IPS DF 19.7 (cell line): Measurements from ENCODE around the gene PPM1K.

Source experiments
- DNase-seq: peaks from one replicate; pipeline ENCODE4 v3.0.0-alpha.2; 2013; ENCODE audit warnings: low read depth, low spot score

Gene PPM1K

DNA sequence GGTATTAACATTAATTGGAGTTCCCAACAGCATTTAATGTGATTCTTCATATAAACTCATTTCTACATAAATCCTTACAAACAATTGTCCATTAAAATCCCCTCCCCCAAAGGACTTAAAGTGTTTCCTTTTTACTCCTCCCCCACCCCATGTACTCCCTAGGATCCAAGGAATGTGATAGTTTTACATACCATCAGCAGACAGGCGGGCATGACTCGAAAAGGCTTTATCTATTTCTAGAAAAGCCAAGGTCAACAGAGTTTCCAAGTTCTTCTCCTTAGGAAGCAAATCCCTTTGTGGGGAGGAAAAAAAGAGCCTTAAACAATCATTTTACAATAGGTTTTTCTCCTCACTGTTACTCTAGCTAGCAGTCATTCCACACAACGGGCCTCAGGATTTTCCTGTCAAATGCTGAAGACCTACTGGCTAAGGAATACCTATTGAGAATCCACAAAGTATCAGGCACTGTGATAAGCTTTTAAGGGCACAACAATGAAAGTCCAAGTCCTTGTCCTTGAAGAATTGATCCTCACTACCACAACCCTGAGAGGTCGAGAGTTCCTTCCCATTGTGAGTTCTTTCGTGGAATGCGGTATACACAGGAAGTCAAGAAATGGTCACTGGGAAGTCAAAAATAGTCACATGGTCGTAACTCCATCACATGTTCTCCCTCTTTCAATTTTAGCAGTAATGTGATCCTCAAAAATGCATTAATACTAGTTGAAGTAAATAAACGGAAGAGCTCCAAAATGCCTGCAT is 7.2 kb downstream of the PPM1K start:
- DNase-seq = peak; percentile 23

DNA sequence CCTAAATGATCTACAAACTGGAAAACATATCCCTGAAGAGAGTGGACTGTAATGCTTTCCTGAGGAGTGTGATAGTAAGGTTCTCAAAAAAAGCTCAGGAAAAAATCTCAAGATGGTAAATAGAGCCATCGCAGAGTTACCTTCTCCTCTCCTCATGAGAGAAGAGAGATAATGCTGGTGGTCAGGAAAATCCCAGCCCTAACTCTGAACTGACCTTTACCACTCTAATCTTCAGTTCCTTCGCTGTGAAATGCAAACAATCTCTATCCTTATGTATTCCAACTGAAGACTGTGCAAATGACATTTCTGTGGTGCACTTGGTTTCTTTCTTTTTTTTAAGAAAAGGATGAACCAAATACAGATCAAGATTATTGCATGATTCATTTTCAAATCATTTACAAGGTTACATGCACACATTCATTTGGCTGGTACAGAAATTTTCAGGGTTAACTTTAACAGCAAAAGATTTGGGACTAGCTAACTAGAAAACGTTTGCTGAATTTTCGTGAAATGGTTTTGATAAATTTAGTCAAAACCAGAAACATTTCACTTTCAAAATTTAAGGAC is 8.3 kb downstream of the PPM1K start:
- DNase-seq = no peak

DNA sequence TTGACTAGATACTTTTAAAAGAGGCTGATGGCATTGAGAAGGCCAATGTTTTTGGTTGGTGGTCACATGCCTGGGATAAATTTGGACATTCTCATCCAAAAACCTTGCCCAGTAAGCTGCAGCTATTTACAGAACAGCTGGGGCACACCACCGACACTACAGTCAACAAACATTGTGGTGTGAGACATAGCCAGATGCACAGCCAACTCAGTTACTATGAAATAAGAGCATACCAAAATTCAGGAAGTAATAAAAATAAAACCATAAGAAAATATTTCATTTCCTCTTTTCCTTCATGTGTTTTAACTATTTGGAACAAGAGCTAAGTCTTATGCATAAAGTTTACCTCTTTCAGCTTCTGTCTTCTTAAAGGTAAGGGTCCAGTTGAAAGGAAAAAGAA is 8.8 kb downstream of the PPM1K start:
- no peak for DNase-seq

DNA sequence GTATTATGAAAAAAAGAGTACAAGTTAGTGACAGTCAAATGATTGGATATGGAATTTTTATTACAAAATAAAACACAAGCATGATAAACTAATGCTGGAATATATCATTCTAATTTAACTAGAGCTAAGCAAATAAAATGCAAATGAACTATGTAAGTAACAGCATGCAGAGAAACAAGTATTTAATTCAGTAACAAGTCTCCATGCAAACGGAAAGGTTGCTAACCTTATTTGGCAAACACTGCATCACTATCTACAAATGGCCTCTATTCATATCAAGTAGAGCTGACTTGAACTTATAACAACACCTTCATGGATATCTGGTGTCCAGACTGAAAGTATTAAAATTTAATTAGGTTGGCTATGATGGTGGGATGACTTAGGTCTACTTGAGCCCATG is 15.4 kb downstream of the PPM1K start:
- no peak for DNase-seq

DNA sequence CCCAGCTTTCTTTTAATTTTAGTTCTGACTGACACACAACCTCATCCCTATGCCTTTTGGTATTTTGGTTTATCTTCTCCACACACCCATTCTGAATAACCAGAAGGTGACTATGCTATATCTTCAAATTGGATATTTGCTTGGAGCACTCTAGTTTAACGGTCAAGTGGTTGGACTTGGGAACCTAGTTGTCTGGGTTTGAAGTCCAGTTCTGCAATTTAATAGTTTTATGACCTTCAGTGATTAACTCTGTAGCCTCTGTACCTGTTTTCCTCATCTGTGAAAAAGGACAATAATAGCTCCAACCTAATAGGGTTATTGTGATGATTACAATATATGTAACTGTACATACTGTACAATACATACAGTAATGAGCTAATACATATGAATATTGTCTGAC is 20.0 kb downstream of the PPM1K start:
- no peak for DNase-seq

DNA sequence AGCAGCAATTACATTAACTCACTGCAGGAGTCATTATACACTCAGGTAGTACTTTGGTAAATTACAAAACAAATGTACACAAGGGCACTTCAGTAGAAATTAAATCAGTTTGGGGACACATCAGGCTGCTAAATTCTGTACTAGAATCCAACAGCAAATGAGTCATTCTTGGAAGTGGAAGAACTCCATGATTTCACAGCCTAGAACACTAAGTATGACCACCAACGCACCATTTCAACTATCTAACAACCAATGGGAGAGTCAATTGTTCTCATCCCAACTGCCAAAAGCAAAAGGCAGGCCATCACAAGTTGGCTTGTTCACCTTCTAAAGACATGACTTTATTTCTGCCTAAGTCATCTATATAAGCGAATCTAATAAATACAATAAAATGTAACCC is 26.6 kb downstream of the PPM1K start:
- DNase-seq = no peak

DNA sequence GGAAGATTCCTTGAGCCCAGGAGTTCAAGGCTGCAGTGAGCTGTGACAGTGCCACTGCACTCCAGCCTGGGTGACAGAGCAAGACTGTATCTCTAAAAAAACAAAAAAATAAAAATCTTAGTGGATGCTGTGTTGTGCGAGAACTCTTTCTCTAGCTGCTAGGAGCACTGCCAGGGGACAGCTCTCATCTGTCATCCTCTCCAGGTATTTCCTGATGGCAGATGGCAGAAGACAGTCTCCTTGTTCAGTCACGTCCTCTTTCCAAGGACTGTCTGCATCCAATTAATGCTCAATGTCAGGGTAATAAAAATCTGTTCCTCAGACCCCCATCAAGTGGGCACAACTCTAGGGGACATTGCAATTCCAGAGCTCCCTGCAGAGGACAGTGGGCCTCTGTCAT is 29.2 kb downstream of the PPM1K start:
- no peak for DNase-seq

DNA sequence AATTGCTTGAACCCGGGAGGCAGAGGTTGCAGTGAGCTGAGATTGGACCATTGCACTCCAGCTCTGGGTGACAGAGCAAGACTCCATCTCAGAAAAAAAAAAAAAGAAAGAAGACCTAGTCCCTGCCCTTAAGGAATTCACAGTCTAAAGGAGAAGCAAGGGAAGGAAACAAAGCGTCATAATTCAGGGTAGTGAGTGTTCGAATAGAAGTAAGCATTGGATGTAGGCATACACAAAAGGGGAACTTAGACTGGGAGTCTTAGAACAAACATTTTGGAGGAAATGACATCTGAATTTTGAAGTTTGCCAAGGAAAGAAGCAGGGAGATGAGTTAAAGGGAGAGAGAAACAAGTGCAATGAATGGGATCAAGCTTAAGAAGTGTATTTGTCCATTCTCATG is 32.4 kb downstream of the PPM1K start:
- no peak for DNase-seq

DNA sequence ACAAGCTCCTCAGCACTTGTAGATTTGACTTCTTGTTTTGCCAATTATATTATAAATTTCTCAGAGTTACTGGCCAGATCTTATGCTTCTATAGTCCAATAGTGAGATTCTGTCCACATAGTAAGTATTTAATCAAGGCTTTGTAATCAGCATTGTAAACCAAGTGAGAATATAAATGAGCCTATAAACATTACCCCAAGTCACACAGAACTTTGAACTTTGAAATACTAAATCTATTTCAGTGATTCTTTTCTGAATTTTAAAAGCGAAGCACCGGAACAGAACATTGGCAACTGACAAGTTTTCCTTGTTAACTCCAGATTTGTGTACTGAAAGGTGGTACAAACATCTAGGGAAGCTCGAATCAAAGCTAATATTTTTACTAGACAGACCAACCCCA is 37.2 kb downstream of the PPM1K start:
- no peak for DNase-seq

DNA sequence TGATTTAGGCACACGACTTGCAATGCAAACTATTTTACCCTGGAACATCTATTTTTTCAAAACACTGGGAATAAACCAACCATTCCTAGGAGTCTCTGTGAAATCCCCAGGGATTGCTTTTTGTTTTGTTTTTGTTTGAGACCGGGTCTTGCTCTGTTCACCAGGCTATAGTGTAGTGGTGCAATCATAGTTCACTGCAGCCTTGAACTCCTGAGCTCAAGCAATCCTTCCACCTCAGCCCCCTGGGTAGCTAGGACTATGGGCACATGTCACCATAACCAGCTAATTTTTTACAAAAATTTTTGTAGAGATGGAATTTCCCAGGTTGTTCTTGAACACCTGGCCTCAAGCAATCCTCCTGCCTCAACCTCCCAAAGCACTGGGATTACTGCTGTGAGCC is 37.8 kb downstream of the PPM1K start:
- no peak for DNase-seq

DNA sequence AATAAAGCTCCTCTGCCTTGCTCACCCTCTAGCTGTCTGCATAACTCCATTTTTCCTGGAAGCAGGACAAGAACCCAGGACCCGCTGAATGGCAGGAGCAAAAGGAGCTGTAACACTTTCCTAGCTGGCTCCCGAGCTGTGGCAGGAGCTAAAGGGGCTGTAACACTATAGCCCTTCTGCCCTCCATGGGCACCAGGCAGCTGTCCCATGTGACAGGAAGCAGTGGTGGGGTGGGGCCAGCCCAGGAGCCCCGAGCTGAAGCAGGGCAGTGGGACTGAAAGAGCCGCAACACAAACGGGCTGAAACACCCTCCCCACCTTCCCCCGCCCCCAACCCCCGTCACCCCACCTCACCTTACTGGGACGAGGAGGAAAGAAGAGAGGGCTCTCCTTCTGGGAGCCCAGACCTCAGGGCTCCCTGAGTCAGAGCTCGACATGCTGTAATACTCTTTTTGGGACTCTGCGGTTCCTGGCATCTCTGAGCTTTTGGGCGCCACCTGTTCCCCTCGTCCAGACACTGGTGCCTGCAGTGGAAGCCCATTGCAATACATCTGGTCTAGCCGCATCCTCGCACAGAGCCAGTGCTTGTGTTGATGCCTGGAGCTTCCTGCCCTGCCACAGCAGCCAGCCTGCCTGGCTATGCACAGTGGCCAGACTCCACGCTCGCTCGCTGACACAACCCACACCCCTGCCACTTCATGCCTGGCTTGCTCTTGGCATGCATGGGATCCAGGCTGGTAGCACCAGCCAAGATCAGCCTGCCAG is 39.4 kb downstream of the PPM1K start:
- DNase-seq = no peak

DNA sequence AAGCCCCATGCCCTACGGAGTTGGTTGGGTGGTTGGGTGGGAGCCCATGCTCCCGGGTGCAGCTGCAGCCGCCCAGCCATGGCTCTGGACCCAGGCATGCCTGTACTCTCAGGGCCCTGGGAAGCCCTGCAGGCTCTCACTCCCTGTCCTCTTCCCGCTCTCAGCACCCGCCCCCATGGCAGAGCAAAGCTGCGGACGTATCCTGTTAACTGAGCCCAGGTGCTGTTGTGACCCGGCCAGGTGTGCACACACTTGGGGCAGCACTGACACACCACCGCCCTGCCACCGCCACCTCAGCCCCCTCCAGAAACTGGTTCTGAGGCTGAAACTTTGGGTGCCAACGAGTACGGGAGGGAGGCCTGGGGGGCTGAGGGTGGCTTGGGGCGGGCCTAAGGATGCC is 40.3 kb downstream of the PPM1K start:
- DNase-seq = no peak

DNA sequence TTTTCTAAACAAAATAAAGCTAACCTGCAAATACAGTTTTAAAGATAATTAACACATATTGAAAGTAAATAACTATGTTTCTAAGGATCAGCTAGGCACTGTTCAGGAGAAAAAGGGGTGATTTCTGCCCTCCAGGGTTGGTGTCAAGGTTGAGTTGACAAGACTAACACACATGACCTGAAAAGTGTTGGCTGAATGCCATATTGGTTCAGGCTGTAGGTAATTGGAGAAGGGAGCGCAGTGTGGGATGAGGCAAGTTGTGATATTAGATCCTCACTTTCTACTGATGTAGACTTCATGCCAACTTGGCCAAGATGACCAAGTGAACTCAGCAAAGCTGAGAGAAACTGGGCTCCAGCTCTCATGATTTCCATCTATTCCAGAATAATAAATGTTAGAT is 42.2 kb downstream of the PPM1K start:
- no peak for DNase-seq

DNA sequence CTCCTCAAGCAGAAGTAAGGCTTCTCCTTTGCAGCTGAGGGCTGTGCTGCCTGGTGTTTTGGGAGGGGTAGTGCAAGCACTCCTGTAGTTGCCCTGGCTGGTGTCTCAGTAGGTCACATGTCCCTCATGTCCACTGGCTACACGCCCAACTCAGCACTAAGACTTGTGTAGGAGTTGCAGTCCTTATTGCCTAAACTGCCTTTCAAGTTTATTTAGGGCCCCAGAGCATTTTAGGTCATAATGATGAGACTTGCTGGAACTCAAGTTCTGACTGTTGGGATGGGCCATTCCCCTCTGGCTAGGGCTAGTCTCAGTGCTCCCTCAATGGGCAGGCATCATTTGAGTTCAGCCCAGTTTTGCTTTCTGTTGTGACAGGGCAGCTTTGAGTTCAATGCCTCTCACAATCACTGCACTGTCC is 44.1 kb downstream of the PPM1K start:
- no peak for DNase-seq

DNA sequence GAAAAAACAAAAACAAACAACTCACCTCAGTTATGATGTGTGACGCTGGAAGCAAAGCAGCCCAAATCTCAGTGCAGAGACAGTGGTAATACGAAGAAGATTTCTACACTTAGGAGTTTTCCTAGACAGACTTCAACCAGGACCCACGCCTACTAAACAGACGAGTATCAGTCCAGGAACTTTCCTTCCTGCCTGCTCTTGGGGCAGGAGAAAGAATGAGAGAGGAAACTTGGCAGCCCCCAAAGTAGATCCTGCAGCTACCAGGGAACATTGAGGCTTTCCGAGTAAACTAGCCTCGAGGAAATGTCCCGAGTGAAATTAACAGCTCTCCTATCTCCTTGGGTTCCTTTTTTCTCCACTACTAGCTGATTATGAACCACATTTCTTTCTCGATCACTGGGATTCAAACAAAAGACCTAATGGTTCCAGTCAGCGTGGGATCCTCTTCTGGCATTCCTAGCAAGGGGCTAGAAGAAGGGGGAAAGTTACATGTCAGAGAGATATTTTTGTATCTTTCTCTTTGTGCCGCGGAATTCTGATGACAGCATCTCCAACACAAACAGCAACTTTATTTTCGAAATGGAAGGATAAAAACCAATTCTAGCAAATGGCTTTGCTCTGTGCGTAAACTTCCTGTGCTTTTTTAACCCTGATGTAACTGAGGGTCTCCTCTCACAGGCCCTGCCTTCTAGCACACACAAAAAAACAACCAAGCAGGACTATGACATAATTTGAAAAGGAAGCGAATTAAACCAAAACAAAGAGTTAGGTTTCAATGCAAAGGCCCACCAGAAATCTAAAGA is 53.2 kb downstream of the PPM1K start:
- DNase-seq = no peak

DNA sequence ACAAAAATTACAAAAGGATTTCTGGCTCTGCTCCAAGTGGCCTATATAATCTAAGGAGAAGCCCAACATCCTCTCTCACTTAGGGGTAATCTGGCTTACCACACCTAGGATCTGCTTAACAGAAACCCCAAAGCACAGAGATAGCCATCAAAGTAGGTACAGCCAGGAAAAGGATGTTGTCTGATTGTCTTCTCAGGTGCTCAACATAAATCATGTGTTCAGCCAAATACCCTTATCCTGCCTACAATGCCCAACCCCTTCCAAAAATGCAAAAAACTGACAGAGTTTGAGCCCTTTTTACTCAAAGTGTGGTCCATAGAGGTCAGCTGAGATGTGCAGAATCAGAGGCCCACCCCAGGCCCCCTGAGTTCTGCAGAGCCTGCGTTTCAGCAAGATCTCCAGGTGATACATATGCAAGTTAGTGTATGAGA is 53.9 kb downstream of the PPM1K start:
- no peak for DNase-seq

DNA sequence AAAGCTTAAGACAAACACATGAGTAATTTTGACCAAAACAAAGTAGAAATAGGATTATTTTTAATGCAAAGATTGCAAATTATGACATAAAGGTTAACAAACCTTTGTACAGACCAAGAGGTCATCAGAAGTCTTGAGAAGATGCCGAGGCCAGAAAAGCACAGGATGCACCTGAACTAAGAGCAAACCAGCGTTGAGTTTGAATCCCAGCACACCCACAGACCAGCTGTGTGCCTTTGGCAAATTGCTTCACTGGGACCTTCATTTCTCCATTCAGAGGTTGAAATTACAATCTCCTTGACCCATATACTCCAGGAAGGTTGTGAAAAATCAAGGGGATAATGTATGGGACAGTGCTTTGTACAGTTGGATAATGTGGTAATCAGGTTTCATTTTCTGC is 56.6 kb downstream of the PPM1K start:
- DNase-seq = no peak

DNA sequence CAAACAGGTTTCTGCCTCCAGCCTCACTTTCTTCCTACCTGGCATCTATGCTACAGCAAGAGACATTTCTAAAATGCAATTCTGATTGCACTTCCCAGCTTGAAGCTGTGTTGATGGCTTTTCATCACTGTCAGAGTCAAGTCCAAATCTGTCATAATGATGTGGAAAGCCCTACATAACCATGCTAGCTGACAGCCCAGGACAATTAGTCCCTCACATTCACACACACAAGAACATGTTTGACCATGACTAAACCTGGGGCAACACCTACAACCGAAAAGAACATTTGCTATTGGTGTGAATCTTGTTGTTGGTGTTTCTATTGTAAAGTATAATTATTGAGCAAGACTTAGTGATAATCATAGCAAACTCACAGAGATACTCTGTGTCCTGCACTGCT is 58.2 kb downstream of the PPM1K start:
- DNase-seq = no peak

DNA sequence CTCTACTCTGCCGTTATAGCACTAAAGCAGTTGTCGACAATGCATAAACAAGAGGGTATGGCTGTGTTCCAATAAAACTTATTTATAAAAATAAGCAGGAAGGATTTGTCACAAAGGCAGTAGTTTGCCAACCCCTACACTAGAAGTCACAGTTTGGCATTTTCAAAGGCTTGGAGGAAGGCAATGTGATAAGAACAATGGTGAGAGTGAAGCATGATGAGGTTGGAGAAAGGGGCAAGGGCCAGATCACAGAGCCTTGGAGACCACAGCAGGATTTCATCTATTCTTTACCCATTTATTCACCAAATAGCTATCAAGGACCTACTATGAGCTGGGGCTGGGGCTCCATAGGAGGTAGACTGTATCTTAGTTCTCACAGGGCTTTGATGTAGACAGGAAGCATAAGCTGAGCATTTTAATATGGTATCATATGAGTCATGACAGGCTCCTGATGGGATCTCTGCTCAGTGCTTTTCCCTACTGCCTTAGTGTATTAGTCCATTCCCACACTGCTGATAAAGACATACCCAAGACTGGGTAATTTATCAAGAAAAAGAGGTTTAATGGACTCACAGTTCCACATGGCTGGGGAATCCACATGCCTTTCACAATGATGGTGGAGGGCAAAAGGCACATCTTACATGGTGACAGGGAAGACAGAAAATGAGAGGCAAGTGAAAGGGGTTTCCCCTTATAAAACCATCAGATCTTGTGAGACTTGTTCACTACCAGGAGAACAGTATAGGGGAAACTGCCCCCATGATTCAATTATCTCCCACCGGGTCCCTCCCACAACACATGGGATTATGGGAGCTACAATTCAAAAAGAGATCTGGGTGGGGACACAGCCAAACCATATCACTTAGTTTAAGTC is 58.9 kb downstream of the PPM1K start:
- no peak for DNase-seq

DNA sequence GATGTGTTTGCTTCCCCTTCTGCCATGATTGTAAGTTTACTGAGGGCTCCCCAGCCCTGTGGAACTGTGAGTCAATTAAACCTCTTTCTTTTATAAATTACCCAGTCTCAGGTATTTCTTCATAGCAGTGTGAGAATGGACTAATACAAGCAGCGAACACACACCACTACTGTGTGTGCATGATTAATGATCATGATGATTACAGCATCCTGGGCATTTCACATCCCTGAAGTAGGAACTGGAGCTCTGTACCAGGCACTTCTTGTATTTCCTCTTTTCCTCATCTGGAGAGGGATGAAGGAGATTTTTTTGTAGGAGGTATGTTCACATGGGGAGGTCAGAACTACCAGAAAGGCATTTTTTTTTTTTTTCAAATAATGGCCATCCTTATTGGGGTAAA is 60.8 kb downstream of the PPM1K start:
- no peak for DNase-seq

DNA sequence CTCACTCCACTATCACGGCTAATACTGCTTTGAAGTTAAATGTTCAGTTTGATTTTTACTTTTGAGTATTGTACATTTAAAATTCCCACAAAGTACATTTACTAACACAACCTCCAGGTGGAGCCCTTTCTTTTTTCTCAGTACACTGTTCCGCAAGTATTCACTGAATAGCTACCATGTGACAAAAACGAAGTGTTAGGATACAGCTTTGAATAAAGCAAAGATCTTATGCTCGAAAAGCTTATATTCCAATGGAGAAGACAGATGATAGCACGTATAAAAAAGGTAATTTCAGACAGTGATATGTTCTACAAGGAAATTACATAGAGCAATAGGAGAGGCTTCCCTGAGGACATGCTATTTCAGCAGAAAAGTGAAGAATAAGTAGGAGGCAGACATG is 65.3 kb downstream of the PPM1K start:
- DNase-seq = peak; percentile 17
